Measurements from ENCODE around the gene RPL12. TPM values are rescaled to one million over a fixed set of nuclear protein-coding genes. Genes with fewer than 3 reads are reported as not detected.

Gene RPL12
- total RNA-seq, 3 donors from 2014 or later: 726 to 998 (median 926) TPM

DNA sequence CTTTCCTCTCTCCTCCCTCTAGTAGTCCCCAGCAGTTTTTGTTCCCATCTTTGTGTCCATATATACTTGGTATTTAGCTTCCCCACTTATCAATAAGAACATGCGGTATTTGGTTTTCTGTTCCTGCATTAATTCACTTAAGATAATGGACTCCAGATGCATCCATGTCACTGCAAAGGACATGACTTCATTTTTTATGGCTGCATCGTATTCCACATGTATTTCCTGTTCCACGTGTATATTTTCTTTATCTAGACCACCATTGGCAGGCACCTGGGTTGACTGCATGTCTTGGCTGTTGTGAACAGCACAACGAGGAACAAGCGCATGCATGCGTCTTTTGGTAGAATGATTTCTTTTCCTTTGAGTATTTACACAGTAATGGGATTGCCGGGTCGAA, 20.8 kb downstream of the RPL12 start:
- Histone ChIP-seq H3K9me3 (no peaks in the 10 kb centered on the region), H3K4me3 (no peak overlapping the region), H3K36me3 (ENCODE audit: low read depth) (peaks cover 12% of the 10 kb centered on the region), H3K4me1 (ENCODE audit: low read depth) (peaks cover 5% of the 10 kb centered on the region)
- intact Hi-C loops (cut with DNase I, micrococcal nuclease): no loop called here
- no peak for DNase-seq
- TF ChIP-seq, protein P1, sequence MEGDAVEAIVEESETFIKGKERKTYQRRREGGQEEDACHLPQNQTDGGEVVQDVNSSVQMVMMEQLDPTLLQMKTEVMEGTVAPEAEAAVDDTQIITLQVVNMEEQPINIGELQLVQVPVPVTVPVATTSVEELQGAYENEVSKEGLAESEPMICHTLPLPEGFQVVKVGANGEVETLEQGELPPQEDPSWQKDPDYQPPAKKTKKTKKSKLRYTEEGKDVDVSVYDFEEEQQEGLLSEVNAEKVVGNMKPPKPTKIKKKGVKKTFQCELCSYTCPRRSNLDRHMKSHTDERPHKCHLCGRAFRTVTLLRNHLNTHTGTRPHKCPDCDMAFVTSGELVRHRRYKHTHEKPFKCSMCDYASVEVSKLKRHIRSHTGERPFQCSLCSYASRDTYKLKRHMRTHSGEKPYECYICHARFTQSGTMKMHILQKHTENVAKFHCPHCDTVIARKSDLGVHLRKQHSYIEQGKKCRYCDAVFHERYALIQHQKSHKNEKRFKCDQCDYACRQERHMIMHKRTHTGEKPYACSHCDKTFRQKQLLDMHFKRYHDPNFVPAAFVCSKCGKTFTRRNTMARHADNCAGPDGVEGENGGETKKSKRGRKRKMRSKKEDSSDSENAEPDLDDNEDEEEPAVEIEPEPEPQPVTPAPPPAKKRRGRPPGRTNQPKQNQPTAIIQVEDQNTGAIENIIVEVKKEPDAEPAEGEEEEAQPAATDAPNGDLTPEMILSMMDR (IDR thresholded peaks at IDR 0.05): no peak
- ATAC-seq: no peak

DNA sequence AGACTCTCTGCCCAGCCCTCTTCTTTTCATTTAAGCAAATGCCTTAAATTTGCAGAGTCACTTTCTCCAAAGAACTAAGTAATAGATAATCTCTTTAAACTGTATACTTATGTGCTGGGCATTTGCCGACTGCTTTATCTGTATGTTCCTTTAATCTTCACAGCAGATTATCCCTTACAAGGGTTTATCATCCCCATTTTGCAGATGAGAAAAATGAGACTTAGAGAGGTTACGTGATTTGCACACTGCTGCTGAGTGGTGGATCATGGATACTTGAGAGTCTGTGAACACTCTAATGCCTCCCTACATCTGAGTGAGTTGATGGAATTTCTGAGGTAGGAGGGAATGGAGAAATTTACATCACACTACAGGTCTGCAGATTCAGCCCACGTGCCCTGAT, 22.9 kb downstream of the RPL12 start:
- DNase-seq (no peak), ATAC-seq (no peak)
- H3K4me3 ChIP-seq: no peak overlapping the region
- TF ChIP-seq, protein P1 (IDR thresholded peaks at IDR 0.05): no peak
- intact Hi-C loops (cut with DNase I, micrococcal nuclease): no loop called here
- H3K36me3 ChIP-seq (ENCODE audit: low read depth): no peaks in the 10 kb centered on the region
- H3K4me1 ChIP-seq (ENCODE audit: low read depth): peaks cover 10% of the 10 kb centered on the region
- no peaks in the 10 kb centered on the region for H3K9me3 ChIP-seq

DNA sequence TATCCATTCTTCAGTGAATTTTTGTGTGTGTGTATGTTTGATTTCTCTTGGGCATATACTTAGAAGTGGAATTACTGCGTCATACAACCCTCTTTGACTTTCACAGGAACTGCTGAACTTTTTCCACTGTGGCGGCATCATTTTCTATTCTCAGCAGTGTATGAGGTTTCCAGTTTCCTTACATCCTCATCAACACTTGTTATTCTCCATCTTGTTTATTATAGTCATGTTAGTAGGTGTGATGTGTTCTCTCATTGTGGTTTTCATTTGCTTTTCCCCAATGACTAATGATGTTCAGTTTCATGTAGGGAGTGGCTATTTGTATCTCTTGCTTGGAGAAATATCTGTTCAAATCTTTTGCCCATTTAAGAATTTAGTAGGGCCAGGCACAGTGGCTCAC, 24.4 kb downstream of the RPL12 start:
- DNase-seq (no peak), ATAC-seq (no peak)
- intact Hi-C loops (cut with DNase I, micrococcal nuclease): no loop called here
- H3K9me3 ChIP-seq: no peaks in the 10 kb centered on the region
- H3K4me1 ChIP-seq (ENCODE audit: low read depth): peaks cover 23% of the 10 kb centered on the region
- H3K4me3 ChIP-seq: no peak overlapping the region
- no peaks in the 10 kb centered on the region for H3K36me3 ChIP-seq (ENCODE audit: low read depth)
- TF ChIP-seq, protein P1 (IDR thresholded peaks at IDR 0.05): no peak

DNA sequence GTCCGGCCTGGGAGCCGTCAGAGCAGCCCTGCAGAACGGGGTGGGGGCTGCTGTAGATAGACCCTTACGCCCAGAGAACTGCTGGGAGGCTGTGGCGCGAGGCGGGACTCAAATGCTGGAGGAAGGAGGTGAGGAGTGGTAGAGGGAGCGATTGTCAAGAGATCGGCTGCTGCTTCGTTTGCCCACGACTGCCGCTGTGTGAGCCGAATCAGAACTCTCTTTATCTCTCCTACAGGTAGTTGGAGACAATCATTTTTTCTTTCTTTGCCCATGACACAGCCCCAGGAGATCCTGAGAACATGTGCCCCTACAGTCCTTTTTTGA, 26.6 kb downstream of the RPL12 start:
- TF ChIP-seq, protein P1 (IDR thresholded peaks at IDR 0.05): no peak
- intact Hi-C loops (cut with DNase I, micrococcal nuclease): no loop called here
- DNase-seq (peak in 1 of 3 donors; percentile 42), ATAC-seq (peak; percentile 41)
- Histone ChIP-seq H3K4me3 (peak overlapping the region; percentile 58), H3K9me3 (no peaks in the 10 kb centered on the region), H3K4me1 (ENCODE audit: low read depth) (peaks cover 23% of the 10 kb centered on the region), H3K36me3 (ENCODE audit: low read depth) (no peaks in the 10 kb centered on the region)

DNA sequence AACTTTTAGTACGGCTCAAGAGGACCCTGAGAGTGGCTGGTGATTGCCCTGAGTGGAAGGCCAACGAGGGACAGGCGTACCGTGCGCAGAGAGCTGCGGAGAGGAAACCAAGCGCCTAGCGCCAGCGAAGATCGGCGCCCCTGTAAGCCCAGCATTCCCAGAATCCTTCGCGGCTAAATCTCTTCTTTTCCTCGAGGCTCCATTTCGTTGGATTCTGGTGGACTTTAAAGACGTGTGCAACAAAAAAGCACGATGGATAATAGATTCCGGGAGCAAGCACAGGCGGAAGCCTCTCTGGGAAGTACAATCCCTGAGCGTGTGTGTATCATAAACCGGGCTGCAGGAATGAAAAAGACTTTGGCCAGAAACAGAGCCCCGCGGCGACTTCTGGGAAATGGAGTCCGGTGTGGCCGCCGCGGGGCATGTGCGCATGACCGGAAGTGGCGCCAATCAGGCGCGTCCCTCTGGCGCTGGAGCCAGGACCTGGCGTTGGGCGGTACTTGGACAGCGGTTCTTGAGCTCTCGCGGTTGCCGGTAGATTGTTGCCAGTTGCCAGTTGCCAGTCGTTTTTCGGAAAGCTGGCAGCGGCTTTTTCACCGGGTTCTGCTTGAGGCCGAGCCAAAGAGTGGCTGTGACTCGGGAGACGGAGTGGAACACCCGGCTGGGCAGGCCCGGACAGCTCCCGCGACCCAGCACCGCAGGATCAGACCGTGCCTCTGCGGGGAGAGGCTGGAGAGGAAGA, 27.1 kb downstream of the RPL12 start, which contains the start of gene ZNF79:
Gene ZNF79, plus strand, starts transcription at position 449 of the 742 bp plus-strand sequence. CDS start 406 bp downstream, outside the sequence.
- Histone ChIP-seq H3K4me3 (peak within 1 kb of the TSS; percentile 58), H3K36me3 (ENCODE audit: low read depth) (no peaks in the 10 kb centered on the region), H3K9me3 (no peaks in the 10 kb centered on the region), H3K4me1 (ENCODE audit: low read depth) (peaks cover 23% of the 10 kb centered on the region)
- ATAC-seq (peak; percentile 97), DNase-seq (peak; percentile 96)
- TF ChIP-seq, protein P1 (IDR thresholded peaks at IDR 0.05): peak; percentile 10
- intact Hi-C loops (cut with DNase I, micrococcal nuclease): no loop called here
